Right hindlimb (tissue), 1 donor: Measurements from ENCODE around the gene SATB1.
"Not testable (repeated sequence)": the region's sequence is repeated elsewhere in the genome, so short reads cannot be mapped to it uniquely, and the experiment has no call there.

Experiments used
- DNase-seq: peaks from one replicate; pipeline ENCODE4 v3.0.0-alpha.2; 2018

SATB1 gene

DNA sequence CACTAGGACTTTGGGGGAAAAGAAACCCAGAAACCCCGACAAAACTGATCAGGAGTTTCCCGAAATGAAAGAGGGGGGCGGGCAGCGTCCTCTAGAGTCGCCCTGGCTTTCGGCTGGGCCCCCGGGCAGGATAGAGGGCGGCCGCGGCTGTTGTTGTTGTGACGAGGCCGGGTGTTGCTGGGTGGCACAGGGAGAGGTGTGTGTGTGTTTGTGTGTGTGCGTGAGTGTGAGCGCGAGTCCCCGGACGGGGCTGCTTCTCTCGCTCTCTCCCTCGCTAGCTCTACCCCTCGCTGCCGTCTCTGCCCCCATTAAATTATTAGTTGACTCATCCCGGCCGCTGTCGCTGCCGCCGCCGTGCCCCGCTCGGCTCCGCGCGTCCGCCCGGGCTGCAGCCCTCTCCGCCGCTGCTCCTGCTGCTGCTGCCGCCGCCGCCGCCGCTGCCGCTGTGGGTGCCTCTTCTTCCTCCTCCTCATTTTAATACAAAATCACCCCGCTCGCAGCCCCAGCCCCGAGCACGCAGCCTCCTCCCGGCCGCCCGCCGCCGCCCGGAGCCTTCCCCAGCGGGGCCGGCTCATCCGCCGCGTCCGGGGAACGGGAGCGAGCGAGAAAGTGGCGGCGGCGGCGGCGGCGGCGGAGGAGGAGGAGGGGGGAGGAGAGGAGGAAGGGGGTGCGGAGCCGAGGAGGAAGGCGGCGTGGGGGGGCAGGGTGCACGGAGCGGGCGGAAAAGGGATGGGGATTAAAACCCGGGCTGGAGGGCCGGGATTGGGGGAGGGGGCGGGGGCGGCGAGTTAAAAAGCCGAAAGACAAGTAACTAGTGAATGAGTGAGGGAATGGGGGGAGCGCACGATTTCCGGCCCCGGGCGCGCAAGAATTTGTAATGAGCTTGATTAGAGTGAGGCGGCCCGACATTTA is at the start of gene SATB1:
SATB1 (minus strand) TSS at position 611 of the 912 bp plus-strand sequence. CDS start 4,372 bp downstream, outside the sequence.
- peak; percentile 90 for DNase-seq

- no peak for DNase-seq
Measured at GRCh38 chr3:18474202-18474601, 49.1 kb upstream of the SATB1 start.

GRCh38 chr3:18469775-18470174 is 44.6 kb upstream of the SATB1 start:
- no peak for DNase-seq

DNA sequence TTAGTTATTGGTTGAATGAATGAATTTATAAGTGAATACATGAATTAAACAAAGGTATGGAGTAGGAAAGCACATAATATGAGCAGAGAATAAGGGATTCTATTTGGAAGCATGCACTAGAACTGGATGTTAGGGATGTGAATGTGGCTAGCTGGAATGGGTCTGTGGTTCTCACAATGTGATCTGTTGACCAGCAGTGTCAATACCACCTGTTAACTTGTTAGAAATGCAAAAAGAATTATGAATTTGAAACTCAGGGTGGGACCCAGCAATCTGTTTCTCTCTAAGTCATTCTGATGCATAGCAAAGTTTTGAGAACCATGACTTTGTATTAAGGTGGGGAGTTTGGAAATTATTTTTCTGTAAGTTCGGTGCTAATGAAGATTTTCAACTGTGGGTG is 41.0 kb upstream of the SATB1 start:
- no peak for DNase-seq

DNA sequence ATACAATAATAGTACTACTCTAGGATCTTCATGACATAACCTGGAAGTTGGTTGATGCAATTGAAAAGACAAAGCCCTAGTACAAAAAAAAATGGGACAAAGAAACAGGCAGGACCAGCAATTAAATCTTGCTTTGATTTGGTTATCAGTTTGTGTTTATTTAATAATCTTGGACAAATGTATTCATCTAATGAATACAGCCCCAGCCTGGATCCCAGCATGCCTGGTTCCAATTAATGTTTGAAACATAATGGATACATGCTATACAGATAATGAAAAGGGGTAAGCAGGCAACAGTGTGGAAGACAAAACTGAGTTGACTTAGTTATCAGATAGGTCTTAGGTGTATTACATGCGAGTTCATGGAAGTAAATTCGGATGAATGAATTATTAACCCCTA is 29.6 kb upstream of the SATB1 start:
- DNase-seq, result no peak

- DNase-seq, result not testable (repeated sequence)
Measured at GRCh38 chr3:18449618-18450017, 24.5 kb upstream of the SATB1 start.

DNA sequence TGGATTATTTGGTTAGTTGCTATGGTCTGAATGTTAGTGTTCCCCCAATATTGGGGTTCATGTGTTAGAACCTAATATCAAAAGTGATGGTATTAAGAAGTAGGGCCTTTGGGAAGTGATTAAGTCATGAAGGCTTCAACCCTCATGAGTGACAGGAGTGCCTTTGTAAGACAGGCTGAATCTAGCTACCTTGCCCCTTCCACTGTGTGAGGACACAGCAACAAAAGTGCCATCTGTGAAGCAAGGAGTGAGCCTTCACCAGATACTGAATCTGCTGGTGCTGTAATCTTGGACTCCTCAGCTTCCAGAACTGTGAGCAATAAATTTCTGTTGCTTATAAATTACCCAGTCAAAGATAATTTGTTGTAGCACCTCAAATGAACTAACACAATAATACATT is 22.6 kb upstream of the SATB1 start:
- DNase-seq, result no peak

DNA sequence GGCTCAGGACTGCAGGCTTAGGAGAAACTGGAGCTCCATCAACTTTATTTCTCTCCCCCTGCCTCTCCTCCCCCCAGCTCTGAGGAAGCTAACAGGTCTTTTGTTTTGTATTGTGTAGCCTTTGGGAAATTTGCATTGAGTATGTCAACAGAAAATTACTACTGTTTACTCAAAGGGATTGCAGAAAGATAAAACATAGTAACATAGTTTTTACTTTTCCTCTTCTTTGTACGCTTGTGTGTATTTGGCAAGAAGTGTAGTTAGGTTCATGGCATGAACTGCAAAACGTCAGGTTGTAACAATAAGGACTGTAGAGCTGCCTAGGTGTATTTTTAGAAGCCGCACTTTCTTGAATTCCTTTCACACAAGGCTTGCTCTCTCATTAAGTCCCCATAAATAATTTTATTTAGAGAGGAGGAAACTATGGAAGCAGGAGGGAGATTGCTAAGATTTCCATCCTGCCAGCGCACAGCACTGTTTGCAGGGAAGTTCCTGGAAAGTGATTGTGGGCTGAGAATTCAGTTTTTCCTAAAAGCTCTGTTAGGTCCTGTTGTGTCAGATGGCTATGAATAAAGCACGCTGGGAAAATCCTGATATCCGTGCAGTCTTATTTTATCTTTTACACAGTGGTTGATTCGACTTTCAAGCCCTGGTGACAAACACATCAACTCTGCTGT is 21.1 kb upstream of the SATB1 start:
- DNase-seq, result no peak

DNA sequence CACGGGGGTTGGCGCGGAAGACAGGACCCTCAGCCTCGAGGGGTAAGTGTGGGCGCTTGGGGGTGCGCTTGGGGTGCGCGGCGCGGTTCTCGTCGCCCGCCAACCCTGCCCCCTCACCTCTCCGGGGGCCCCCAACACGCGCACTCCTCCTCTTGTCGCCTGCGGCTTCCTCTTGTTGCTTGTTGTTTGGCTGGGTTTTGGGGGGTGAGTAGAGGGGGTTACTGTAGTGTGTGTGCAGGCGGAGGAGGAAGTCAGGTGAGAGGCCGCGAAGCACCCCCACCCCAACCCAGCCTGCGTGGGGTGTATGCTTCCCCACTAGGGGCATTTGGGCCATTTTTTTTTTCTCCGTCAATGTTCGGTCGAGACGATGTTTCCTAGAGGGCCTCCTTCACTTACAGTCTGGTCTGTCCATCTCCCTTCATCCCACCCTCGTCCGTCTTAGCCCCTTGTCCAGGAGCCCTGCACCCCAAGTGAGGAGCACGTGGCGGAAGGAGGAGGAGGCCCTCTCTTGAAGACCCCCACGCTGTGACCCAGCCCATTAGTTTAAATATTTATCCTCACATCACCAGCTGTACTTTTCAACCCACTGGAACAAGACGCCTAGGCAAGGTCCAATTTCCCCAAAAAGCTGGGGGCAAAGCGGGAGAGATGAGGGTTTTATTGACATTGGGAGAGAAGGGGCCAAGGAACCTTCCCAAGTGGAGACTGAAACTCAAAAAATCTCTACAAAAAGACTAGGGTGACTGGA is 20.4 kb upstream of the SATB1 start:
- DNase-seq, result peak; percentile 28

DNA sequence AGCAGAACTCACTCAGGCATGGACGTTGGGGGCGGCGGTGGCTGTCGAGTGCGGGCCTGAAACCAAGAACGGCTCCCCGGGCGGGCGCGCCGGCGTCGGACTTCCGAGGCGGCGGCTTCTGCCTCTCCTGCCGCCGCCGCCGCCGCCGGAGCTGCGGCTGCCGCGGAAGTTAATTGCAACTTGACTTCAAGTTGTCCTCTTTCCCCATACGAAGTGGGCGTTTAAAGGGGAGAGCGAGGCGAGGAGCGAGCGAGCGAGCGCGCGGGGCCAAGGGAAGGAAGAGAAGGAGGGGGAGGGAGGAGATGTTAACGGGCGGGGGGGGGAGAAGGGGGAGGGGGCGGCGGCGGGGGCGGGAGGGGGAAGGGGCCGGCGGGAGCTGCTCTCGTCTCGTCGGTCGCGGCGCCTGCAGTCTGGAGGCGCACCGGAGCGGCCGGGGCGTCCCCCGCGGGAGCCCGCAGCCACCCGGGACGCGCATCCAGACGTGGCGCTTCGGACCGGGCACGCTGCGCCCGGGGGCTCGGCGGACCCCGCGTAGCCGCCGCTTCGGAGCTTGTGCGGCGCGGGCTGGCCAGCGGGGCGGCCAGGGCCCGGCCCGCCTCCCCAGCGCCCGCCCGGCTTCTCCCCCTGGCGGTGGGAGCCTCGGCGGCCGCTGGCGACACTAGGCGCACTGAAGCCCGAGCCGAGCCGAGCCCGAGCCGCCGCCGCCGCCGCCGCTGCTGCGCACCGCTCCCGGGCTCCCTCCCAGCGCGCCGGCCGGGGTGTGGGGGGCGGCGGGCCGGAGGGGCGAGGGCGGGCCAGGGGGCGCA is 19.7 kb upstream of the SATB1 start:
- DNase-seq, result peak; percentile 80

DNA sequence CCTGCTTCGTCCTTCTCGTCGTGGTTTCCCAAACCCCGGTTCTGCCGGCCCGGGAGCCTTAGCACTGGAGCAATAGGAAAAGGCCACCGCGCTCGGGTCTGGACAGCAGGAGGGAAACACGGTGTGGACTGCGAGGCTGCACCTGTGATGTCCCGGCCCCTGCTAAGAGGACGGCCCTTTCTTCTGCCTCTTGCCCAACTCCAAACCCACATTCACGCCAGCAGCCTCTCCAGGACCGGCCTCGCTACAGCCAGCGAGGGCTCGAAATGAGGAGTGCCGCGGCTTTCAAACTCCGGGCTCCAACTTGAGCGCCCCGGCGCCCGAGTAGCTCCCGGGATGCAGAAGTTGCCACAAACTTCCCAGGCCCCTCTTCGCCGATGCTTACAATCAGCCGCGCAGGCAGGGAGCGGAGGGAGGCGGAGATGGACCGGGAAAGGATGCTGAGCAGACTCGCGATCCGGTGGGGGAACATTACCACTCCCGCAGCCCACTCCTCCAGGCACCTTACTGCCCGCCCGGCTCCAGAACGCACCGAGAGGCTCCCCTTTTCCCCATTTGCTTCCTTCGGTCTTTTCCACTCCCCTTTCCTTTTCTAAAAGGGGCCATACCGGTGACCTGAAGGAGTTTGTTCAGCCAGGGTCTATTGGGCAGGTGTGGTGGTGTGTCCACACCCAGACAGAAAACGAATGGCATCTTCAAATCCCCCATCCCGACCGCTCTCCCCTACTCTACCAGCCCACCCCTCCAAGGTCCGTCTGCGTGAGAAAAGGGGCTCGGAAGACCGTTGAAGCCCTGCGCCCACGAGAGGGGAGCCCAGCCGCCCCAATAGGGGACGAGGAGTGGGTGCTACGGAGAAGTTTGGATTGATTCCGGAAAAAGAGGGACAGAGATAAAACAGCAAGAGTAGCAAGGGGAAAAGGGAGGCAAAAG is 18.8 kb upstream of the SATB1 start:
- peak; percentile 42 for DNase-seq

GRCh38 chr3:18442756-18443664 is 17.9 kb upstream of the SATB1 start:
- DNase-seq, result no peak

GRCh38 chr3:18441551-18441950 is 16.4 kb upstream of the SATB1 start:
- no peak for DNase-seq

- DNase-seq, result no peak
Measured at GRCh38 chr3:18440066-18440722, 15.1 kb upstream of the SATB1 start.

- no peak for DNase-seq
Measured at GRCh38 chr3:18439281-18439680, 14.1 kb upstream of the SATB1 start.

- no peak for DNase-seq
Measured at GRCh38 chr3:18438586-18438985, 13.4 kb upstream of the SATB1 start.

DNA sequence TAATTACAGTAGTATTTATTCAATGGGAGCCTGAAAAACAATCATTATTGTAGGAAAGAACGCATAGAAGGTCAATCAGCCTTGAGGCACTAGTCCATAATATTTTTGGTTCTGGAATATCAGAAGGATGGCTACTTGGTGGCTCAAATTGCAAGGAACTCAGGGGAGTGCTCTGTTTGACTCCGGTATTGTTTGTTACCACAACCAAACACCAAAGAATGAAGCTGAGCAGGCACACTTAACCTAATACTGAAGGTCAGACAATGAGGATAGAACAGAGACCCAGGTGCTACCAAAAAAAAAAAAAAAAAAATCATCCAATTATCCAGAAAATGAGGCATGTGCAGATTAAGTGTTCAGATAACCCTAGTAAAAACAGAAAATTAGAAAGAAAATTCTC is 11.1 kb upstream of the SATB1 start:
- no peak for DNase-seq

GRCh38 chr3:18434711-18435110 is 9.6 kb upstream of the SATB1 start:
- no peak for DNase-seq

DNA sequence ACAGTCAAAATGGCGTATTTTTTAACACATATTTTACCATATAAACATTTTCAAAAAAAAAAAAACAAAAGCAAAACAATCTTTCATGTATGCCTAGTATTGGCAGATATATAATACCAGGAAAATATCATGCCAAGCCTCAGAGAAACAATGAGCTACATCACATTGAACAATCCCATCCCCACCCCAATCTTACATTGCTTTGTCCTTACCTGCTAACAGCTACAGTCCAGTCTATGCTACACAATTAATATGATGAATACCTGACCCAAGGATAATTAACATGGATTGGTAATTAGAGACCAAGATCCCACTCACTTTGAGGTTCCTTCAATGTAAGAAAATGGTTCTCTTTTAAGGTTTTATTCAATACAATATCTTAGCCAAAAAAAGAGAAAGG is 7.6 kb upstream of the SATB1 start:
- DNase-seq, result no peak

- DNase-seq, result no peak
Measured at GRCh38 chr3:18431266-18431665, 6.1 kb upstream of the SATB1 start.
